HG03469 (cell line): ENCODE data around the gene ORM2.
A peak's percentile ranks its signal among the peaks of the same experiment; 100 is the strongest.

Source experiments
- ATAC-seq: cut with Tn5 transposase; IDR thresholded peaks from one replicate; pipeline ENCODE4 v1.9.1; 2021; ENCODE audit warnings: mild to moderate bottlenecking, moderate library complexity, moderate number of reproducible peaks; ENCODE audit not compliant: unreplicated experiment

Gene ORM2

DNA sequence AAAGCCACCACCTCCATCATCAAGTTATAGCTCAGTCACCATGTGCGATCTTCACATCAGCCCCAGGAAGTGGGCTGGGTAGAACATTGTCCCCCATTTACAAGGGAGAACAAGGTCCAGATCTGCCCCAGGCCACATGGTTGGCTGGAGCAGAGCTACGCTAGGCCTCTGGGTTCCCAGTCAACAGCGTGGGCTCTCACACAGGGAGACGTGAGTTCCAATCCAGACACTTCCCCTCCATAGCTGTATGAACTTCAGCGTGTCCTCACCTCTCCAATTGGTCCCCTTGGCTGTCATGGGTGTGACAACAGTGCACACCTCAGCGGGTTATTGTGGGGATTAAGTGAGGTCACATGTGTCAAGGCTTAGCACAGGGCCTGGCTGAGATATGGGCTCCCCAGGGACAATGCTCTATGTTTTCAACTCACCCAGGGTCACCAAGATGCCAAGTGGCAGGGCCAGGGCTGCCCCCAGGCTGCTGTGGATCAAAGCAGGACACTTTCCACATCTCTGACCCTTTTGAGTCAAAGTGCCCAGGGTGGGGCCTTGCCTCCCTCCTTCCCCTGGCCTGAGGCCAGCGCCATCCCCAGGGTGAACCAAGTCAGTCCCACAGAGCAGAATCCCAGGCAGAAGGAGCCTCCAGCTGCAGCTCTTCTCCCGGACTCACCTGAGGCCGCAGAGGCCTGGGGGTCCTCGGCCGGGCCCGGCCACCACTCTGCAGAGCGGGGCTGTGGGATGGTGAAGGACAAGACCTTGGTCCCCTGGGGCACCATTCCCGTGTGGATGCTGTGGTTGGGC is 38.3 kb downstream of the ORM2 start:
- no peak for ATAC-seq

GRCh38 chr9:114369216-114370130 is 39.8 kb downstream of the ORM2 start:
- no peak for ATAC-seq

- no peak for ATAC-seq
Measured at GRCh38 chr9:114370251-114370967, 40.7 kb downstream of the ORM2 start.

- ATAC-seq = no peak
Measured at GRCh38 chr9:114370968-114371320, 41.3 kb downstream of the ORM2 start.

DNA sequence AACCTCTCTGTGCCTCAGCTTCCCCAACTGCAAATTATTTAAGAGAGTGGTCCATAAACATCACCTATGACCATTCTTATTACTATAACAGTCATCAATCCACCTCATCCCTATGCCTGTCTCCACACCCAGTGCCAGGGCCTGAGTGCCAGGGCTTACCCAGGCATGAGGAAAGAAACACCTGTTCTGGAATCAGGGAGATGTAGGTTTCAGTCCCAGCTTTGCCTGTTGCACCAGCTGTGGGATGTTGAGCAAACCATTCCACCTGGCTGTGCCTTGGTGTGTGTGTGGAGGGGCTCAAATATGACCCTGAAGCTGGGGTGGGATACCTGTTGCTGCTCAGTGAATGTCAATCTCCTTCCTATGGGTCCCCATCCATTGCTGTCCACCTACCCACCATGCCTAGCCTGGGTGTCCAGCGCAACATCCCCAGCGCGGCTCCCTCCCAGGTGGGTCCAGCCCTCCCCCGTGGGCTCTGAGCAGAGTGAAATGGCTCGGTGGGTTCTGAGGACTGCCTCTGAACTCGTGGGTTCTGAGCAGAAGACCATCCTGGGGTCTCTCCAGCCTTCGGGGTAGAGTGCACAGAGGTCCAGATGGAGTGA is 41.8 kb downstream of the ORM2 start:
- ATAC-seq = no peak

GRCh38 chr9:114371973-114372917 is 42.6 kb downstream of the ORM2 start:
- ATAC-seq = no peak

- peak; percentile 89 for ATAC-seq
Measured at GRCh38 chr9:114372921-114373448, 43.3 kb downstream of the ORM2 start.

DNA sequence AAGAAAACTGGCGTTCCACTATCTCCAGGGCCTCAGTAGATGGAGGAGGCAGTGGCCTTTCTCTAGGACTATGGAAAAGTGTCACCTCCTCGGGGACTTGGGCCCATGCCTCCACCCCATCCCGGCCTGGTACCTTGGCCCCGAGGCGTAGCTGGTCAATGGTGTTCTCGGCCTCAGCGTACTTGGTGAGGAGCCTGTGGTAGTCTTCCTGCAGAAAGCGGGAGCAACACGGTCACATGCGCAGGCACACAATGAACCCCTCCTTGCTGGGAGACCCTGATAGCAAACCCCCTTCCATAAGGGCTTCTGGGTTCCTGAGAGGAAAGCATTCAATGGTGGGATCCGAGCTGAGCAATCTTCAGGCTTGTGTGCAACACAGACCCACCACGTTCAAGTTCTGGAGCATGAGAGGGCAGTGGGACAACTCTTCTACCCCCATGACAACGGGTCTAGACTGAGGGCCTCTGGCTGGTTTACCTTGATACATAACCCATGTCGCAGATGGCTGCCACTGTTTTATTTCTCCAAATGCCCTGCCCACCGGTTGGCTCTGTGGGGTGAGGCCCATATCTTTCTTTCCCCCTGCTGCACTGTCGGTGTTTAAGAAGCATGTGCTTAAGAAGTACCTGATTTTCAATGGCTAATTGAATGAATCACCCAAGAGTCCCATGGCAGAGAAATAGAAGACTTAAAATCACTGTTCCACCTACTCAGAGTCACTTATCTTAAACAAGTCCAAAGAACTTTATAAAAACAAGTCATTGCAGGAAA is 44.5 kb downstream of the ORM2 start:
- ATAC-seq = no peak

GRCh38 chr9:114374936-114375335 is 45.3 kb downstream of the ORM2 start:
- ATAC-seq = no peak

- no peak for ATAC-seq
Measured at GRCh38 chr9:114375386-114376175, 45.9 kb downstream of the ORM2 start.

DNA sequence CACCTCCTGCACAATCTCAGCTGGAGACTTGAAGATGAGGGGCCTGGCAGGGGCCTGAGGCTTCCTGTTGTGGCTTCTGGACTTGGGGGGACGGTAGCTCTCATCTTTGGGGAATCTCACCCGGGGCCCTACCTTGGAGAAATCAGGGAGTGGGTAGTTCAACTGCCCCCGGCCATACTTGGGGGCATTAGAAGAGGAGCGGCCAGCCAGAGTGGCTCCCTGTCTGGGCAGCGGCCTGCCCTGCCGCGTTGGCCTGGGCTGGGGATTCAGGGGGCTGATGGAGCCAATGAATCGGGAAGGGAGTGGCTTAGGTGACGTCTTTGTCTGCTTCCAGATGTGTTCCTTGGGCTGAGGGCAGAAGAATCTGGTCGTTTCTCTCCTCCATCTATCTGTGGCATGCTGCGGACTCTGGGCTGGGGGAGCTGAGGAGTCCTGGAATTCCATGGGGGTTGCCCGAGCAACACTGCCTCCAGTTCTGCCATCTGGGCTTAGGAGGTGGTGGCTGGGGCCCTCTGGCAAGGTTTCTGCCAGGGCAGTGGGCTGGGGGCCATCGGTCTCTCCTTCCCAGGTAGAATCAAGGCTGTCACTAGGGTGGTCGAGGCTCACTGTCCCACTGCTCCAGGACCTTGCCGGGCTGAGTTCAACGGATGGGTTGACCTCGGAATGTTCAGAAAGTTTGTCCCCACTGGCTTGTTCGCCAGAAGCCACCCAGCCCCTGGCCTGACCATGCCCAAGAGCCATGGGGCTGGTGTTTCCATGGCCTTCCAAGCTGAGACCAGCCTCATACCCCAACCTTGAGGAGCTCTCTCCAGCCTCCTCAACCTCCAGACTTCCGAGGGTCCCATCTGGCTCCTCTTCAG is 47.1 kb downstream of the ORM2 start:
- ATAC-seq = no peak

- ATAC-seq = no peak
Measured at GRCh38 chr9:114378016-114378415, 48.3 kb downstream of the ORM2 start.

DNA sequence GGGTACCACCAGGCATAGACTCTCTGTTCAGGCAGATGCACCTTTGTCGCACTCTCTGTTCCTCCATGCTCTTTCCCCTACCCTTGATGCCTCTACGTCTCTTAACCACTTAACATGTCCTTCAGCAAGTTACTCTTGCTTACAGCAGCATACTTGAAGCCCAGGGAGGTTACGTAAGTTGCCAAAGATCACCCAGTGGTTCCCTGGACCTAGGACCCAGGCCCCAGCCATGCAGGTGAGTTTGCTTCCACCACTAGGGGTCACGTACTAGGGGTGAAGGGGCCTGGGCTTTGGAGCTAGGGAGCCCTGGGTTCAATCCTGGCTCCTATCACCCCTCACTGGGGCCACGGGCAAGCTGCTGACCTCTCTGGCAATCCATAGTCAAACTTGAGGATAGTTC is 49.2 kb downstream of the ORM2 start:
- no peak for ATAC-seq
